GM23248 (cell line): ENCODE measurements around the gene PEX11B.

Experiments
- EZH2 ChIP-seq: fragments of 200-600 bp; sonication (generic); IDR thresholded peaks from 2 replicates; pipeline ENCODE4 v1.6.1; 2018; ENCODE audit warnings: antibody characterized with exemption, mild to moderate bottlenecking; ENCODE audit not compliant: insufficient read depth, poor library complexity, severe bottlenecking
- EZH2phosphoT487 ChIP-seq: fragments of 200-600 bp; sonication (generic); IDR thresholded peaks from 2 replicates; pipeline ENCODE4 v1.6.1; 2018; ENCODE audit warnings: antibody characterized with exemption, moderate library complexity, mild to moderate bottlenecking, low read depth; ENCODE audit not compliant: insufficient read depth

DNA sequence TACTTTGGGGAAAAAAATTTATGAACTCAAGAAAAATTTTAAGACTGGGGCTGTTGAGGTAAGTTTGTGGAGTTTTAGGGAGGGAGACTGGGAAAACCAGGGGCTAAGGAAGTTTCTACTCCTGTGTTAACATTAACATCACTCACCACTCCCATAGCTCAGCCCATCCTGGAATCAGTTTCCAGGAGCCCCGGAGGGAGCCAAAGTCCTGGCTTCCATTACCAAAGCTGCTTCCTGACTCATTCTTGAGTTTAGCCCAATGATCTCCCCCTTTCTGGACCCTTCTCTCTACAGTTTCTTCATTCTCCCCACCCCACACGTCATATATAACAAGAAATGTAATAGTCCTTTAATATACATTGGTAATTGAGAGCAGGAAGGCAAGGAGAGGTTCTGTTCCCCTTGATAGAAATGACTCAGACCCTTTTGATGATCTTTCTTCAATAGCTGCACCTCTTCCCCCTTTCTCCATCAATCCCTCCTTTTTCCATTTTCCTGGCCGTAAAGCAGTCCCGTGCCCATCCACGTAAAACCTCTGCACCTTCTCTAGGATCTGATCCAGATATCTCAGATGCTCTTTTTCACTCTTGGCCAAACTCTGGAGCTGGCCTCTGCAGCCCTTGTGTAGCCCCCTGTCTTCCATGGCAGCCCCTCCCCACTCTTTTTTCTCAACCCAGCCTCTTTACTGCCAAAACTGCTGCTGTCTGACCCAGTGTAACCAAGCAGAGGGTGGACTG, 55.1 kb downstream of the PEX11B start:
- no peak for TF ChIP-seq EZH2phosphoT487
- no peak for TF ChIP-seq EZH2
